GM20000 (cell line): ENCODE measurements around the gene WWOX.

Source experiments
- DNase-seq: peaks from one replicate; pipeline ENCODE4 v3.0.0; 2012; ENCODE audit warnings: low spot score
- CTCF ChIP-seq: IDR thresholded peaks from 2 replicates; pipeline ENCODE4 v1.5.1; 2012; ENCODE audit warnings: mild to moderate bottlenecking, control low read depth; ENCODE audit errors: extremely low read depth, missing control alignments

Gene WWOX

GRCh38 chr16:78605548-78606101 lies 506.2 kb downstream of the WWOX start:
- TF ChIP-seq CTCF: no peak
- no peak for DNase-seq

GRCh38 chr16:78606545-78606944 lies 507.1 kb downstream of the WWOX start:
- no peak for TF ChIP-seq CTCF

GRCh38 chr16:78607022-78607421 lies 507.6 kb downstream of the WWOX start:
- DNase-seq: no peak
- no peak for TF ChIP-seq CTCF

More at GRCh38 chr16:78606545-78606944, 507.1 kb downstream of the WWOX start:
- DNase-seq: no peak

GRCh38 chr16:78607465-78607864 lies 508.0 kb downstream of the WWOX start:
- DNase-seq: no peak
- TF ChIP-seq CTCF: no peak

DNA sequence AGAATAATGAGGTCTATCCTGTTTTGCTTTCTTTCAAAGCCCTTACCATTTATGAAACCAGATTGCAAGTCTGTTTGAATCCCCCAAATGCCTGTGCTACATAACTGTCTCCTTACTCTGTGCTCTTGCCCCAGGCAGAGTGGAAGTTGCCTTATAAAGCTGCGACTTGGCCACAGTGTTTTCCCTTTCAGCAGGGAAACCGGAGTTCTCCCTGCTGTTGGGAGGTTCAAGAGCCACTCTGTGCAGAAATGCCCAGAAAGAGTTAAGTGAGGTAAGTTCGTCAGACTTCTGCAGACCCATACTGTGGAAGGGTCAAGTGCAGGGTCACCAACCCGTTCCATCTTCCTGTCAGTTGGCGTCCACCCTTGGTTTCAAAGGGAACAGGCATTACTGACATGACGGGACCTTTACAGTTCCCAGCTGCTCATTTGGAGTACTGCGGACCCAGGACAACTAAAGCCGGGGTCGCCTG lies 508.9 kb downstream of the WWOX start:
- no peak for DNase-seq
- TF ChIP-seq CTCF: no peak

DNA sequence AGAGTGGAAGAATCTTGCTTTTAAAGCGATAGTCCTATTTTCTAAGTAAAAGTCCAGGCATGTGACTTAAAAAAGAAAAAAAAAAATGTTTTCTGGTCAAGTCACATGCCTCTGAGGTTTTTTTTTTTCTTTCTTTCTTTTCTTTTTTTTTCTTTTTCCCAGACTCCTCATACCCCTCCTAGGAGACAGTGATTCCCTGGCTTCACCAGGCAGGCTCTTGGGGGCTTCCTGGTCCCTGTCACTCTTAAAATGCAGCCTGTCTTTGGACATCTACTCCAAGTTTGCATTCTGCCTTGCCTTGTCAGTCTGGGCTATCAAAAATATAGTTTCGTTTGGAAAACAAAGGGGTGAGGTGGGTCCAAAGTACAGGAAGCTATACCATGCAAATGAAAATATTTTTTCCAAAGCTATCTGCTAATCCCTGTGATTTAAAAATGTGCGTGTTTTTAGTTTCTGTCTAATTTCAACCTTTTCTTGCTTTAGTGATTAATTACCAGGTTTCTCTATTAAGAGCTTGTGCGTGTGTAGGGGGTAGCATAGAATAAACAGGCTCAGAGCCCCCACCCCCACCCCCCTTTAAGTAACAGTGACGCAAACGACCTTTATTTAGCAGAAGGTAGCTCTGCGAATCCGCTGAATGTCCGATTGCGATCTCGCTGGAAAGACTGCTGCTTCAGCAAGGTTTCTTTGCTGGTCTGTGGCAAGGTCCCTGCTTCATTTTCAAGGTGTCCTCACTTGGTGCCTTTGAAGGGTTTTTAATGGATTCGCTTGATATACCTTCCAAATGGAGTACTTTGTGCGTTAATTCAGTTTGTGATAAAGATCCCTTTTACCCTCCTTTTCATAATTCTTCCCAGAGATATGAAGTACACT lies 510.2 kb downstream of the WWOX start:
- no peak for DNase-seq

More for the DNA sequence above, 510.2 kb downstream of the WWOX start:
- no peak for TF ChIP-seq CTCF
